Astrocyte (in vitro differentiated cells and primary cell): ENCODE results near the gene S1PR3. TPM values are rescaled to one million over a fixed set of nuclear protein-coding genes. Genes with fewer than 3 reads are reported as not detected.

ENCODE experiments used
- DNase-seq: peaks from one replicate; pipeline ENCODE4 v3.0.0-alpha.2; 2010; ENCODE audit warnings: low read depth
- FAIRE-seq: peaks from 2 replicates; lab custom pipeline; 2011; peaks lifted over from hg19 to GRCh38; lab: Jason Lieb, UNC
- H2AFZ ChIP-seq: 2 replicates; pipeline ENCODE4 v1.6.0; 2012; ENCODE audit warnings: low read depth, low read length, inconsistent platforms
- H3K27ac ChIP-seq: 2 replicates; pipeline ENCODE4 v1.5.1; 2011; ENCODE audit warnings: low read depth, low read length, inconsistent platforms
- H3K27me3 ChIP-seq: 2 replicates; pipeline ENCODE4 v1.6.0; 2011; ENCODE audit warnings: low read length, inconsistent platforms; ENCODE audit not compliant: insufficient read depth
- H3K36me3 ChIP-seq: 2 replicates; pipeline ENCODE4 v1.5.1; 2011; ENCODE audit warnings: low read length, inconsistent platforms; ENCODE audit not compliant: insufficient read depth
- H3K4me1 ChIP-seq: 2 replicates; pipeline ENCODE4 v1.5.1; 2011; ENCODE audit warnings: low read length, inconsistent platforms; ENCODE audit not compliant: insufficient read depth
- H3K4me2 ChIP-seq: 2 replicates; pipeline ENCODE4 v1.6.0; 2012; ENCODE audit warnings: low read length, inconsistent platforms
- H3K4me3 ChIP-seq: 2 replicates; pipeline ENCODE4 v1.5.1; 2011; ENCODE audit warnings: low read depth, mild to moderate bottlenecking, low read length, inconsistent platforms; ENCODE audit not compliant: insufficient read depth
- H3K79me2 ChIP-seq: 2 replicates; pipeline ENCODE4 v1.6.0; 2012; ENCODE audit warnings: mild to moderate bottlenecking, low read length, inconsistent platforms; ENCODE audit not compliant: insufficient read depth
- H3K9ac ChIP-seq: 2 replicates; pipeline ENCODE4 v1.6.0; 2012; ENCODE audit warnings: mild to moderate bottlenecking, low read length, inconsistent platforms
- H3K9me3 ChIP-seq: 2 replicates; pipeline ENCODE4 v1.5.1; 2012; ENCODE audit warnings: low read depth, mild to moderate bottlenecking, low read length, inconsistent platforms; ENCODE audit not compliant: insufficient read depth
- H4K20me1 ChIP-seq: 2 replicates; pipeline ENCODE4 v1.6.0; 2012; ENCODE audit warnings: low read length, inconsistent platforms; ENCODE audit not compliant: insufficient read depth
- H3K27ac Mint-ChIP-seq: one replicate; pipeline ENCODE4 v1.8.0; 2021; ENCODE audit warnings: mild to moderate bottlenecking, mixed read lengths; ENCODE audit not compliant: unreplicated experiment
- H3K27me3 Mint-ChIP-seq: one replicate; pipeline ENCODE4 v1.8.0; 2021; ENCODE audit warnings: low read depth, mixed read lengths; ENCODE audit not compliant: unreplicated experiment
- H3K36me3 Mint-ChIP-seq: one replicate; pipeline ENCODE4 v1.8.0; 2021; ENCODE audit warnings: low read depth, mixed read lengths; ENCODE audit not compliant: unreplicated experiment
- H3K4me1 Mint-ChIP-seq: one replicate; pipeline ENCODE4 v1.8.0; 2021; ENCODE audit warnings: low read depth, mixed read lengths; ENCODE audit not compliant: unreplicated experiment
- H3K4me3 Mint-ChIP-seq: one replicate; pipeline ENCODE4 v1.8.0; 2021; ENCODE audit warnings: mild to moderate bottlenecking, moderate library complexity, mixed read lengths; ENCODE audit not compliant: unreplicated experiment
- H3K9me3 Mint-ChIP-seq: one replicate; pipeline ENCODE4 v1.8.0; 2021; ENCODE audit warnings: mild to moderate bottlenecking, mixed read lengths; ENCODE audit not compliant: unreplicated experiment
- CTCF ChIP-seq: IDR thresholded peaks from 2 replicates; pipeline ENCODE4 v1.5.1; 2011; ENCODE audit warnings: low read depth, mild to moderate bottlenecking, inconsistent platforms, low read length, moderate library complexity; ENCODE audit not compliant: insufficient read depth
- EZH2 ChIP-seq: IDR thresholded peaks from 2 replicates; pipeline ENCODE4 v1.6.1; 2012; ENCODE audit warnings: mild to moderate bottlenecking, low read length, inconsistent platforms; ENCODE audit not compliant: insufficient read depth
- total RNA-seq: library from RNA; stranded (reverse); gene quantifications from 2 replicates; pipeline ENCODE4 v1.2.1, GENCODE V29; 2021

S1PR3 gene
- total RNA-seq, 1 donor from 2014 or later = 24.6 TPM

GRCh38 chr9:88993871-88994460 is 2.7 kb downstream of the S1PR3 start:
- Histone ChIP-seq H3K79me2 (peaks cover 67% of the 10 kb centered on the region), H3K4me1 (peaks cover 32% of the 10 kb centered on the region), H3K36me3 (peaks cover 20% of the 10 kb centered on the region), H3K9ac (peak overlapping the region; percentile 37), H2AFZ (no peak overlapping the region), H3K4me2 (peak overlapping the region; percentile 96), H4K20me1 (peaks cover 61% of the 10 kb centered on the region), H3K27me3 (no peaks in the 10 kb centered on the region), H3K4me3 (peak overlapping the region; percentile 98), H3K9me3 (no peaks in the 10 kb centered on the region), H3K27ac (no peak overlapping the region)
- H3K4me3 Mint-ChIP-seq = peak overlapping the region; percentile 66
- FAIRE-seq (no peak), DNase-seq (no peak)
- H3K36me3 Mint-ChIP-seq = peaks cover 10% of the 10 kb centered on the region
- H3K27ac Mint-ChIP-seq = no peak overlapping the region
- H3K9me3 Mint-ChIP-seq = no peaks in the 10 kb centered on the region
- peaks cover 2% of the 10 kb centered on the region for H3K27me3 Mint-ChIP-seq
- peaks cover 23% of the 10 kb centered on the region for H3K4me1 Mint-ChIP-seq
- TF ChIP-seq EZH2 (no peak), CTCF (no peak)

GRCh38 chr9:88994469-88995199 is 3.4 kb downstream of the S1PR3 start:
- Histone ChIP-seq H3K27ac (no peak overlapping the region), H2AFZ (no peak overlapping the region), H4K20me1 (peaks cover 61% of the 10 kb centered on the region), H3K36me3 (peaks cover 20% of the 10 kb centered on the region), H3K4me1 (peaks cover 27% of the 10 kb centered on the region), H3K9me3 (no peaks in the 10 kb centered on the region), H3K4me2 (peak overlapping the region; percentile 96), H3K79me2 (peaks cover 67% of the 10 kb centered on the region), H3K27me3 (no peaks in the 10 kb centered on the region), H3K4me3 (peak overlapping the region; percentile 98), H3K9ac (peak overlapping the region; percentile 19)
- peak; percentile 62 for DNase-seq
- Mint-ChIP-seq H3K27me3 (peaks cover 2% of the 10 kb centered on the region), H3K4me1 (peaks cover 22% of the 10 kb centered on the region), H3K9me3 (no peaks in the 10 kb centered on the region), H3K36me3 (peaks cover 10% of the 10 kb centered on the region), H3K27ac (no peak overlapping the region), H3K4me3 (peak overlapping the region; percentile 62)
- FAIRE-seq = no peak
- TF ChIP-seq EZH2 (no peak), CTCF (no peak)

- Histone ChIP-seq H3K4me3 (no peak overlapping the region), H3K27me3 (no peaks in the 10 kb centered on the region), H3K79me2 (peaks cover 67% of the 10 kb centered on the region), H3K36me3 (peaks cover 20% of the 10 kb centered on the region), H3K4me1 (peaks cover 29% of the 10 kb centered on the region), H4K20me1 (peaks cover 61% of the 10 kb centered on the region), H3K9ac (no peak overlapping the region), H3K4me2 (peak overlapping the region; percentile 96), H3K27ac (no peak overlapping the region), H2AFZ (no peak overlapping the region), H3K9me3 (no peaks in the 10 kb centered on the region)
- Mint-ChIP-seq H3K36me3 (peaks cover 10% of the 10 kb centered on the region), H3K4me1 (peaks cover 22% of the 10 kb centered on the region), H3K9me3 (no peaks in the 10 kb centered on the region), H3K4me3 (peak overlapping the region; percentile 62), H3K27me3 (peaks cover 2% of the 10 kb centered on the region), H3K27ac (no peak overlapping the region)
- no peak for FAIRE-seq
- TF ChIP-seq CTCF (no peak), EZH2 (no peak)
- no peak for DNase-seq
Observed at GRCh38 chr9:88995200-88995577, 3.9 kb downstream of the S1PR3 start.
